Activated T-cell treated with anti-CD3 and anti-CD28 coated beads, Interleukin-2, amount 50 U/mL, for 1 hour (primary cell): Measurements from ENCODE around the gene STYX.
"Not testable (repeated sequence)": the region's sequence is repeated elsewhere in the genome, so short reads cannot be mapped to it uniquely, and the experiment has no call there.

Experiments
- DNase-seq: peaks from one replicate; pipeline ENCODE4 v3.0.0-alpha.2; 2020

STYX gene

GRCh38 chr14:52729925-52730708 is at the start of gene STYX:
Gene STYX, plus strand, starts transcription at chr14:52730166. Its CDS starts 309 bp downstream, at chr14:52730475.
- DNase-seq: peak; percentile 98

GRCh38 chr14:52683985-52684520 is 45.9 kb upstream of the STYX start:
- no peak for DNase-seq

- no peak for DNase-seq
These were observed 43.8 kb upstream of the STYX start for GRCh38 chr14:52686176-52686575.

- no peak for DNase-seq
These were observed 38.8 kb upstream of the STYX start for GRCh38 chr14:52690983-52691760.

GRCh38 chr14:52692248-52692962 is 37.6 kb upstream of the STYX start:
- DNase-seq: no peak

GRCh38 chr14:52693036-52693435 is 36.9 kb upstream of the STYX start:
- no peak for DNase-seq

GRCh38 chr14:52693532-52693931 is 36.4 kb upstream of the STYX start:
- no peak for DNase-seq

GRCh38 chr14:52694761-52695480 is 35.0 kb upstream of the STYX start:
- peak; percentile 56 for DNase-seq

- DNase-seq: peak; percentile 75
These were observed 34.4 kb upstream of the STYX start, which contains the start of gene ERO1A for GRCh38 chr14:52695481-52696091. Gene ERO1A, minus strand, starts transcription at chr14:52695558. Its CDS starts 77 bp downstream, at chr14:52695481.

GRCh38 chr14:52700701-52701172 is 29.2 kb upstream of the STYX start:
- DNase-seq: no peak

GRCh38 chr14:52701223-52701622 is 28.7 kb upstream of the STYX start:
- DNase-seq: no peak

- DNase-seq: no peak
These were observed 26.7 kb upstream of the STYX start for GRCh38 chr14:52703225-52703624.

GRCh38 chr14:52703664-52704063 is 26.3 kb upstream of the STYX start:
- DNase-seq: no peak

- DNase-seq: no peak
These were observed 23.7 kb upstream of the STYX start for GRCh38 chr14:52706286-52706685.

GRCh38 chr14:52706724-52707706 is 23.0 kb upstream of the STYX start, which contains the start of gene PSMC6:
Gene PSMC6, plus strand, starts transcription at chr14:52707200. Its CDS starts 20 bp downstream, at chr14:52707220.
- DNase-seq: peak; percentile 94

GRCh38 chr14:52711666-52712065 is 18.3 kb upstream of the STYX start:
- DNase-seq: no peak

- no peak for DNase-seq
These were observed 13.8 kb upstream of the STYX start for GRCh38 chr14:52716155-52716554.

GRCh38 chr14:52723514-52724359 is 6.2 kb upstream of the STYX start:
- DNase-seq: no peak

GRCh38 chr14:52724360-52724644 is 5.7 kb upstream of the STYX start:
- no peak for DNase-seq

- not testable (repeated sequence) for DNase-seq
These were observed 2.5 kb upstream of the STYX start for GRCh38 chr14:52727509-52727908.
